HG02642 (cell line): ENCODE results near the gene PSMB11.

Source experiments
- ATAC-seq: cut with Tn5 transposase; IDR thresholded peaks from one replicate; pipeline ENCODE4 v1.9.1; 2021; ENCODE audit warnings: mild to moderate bottlenecking; ENCODE audit not compliant: unreplicated experiment, poor library complexity

The PSMB11 gene

DNA sequence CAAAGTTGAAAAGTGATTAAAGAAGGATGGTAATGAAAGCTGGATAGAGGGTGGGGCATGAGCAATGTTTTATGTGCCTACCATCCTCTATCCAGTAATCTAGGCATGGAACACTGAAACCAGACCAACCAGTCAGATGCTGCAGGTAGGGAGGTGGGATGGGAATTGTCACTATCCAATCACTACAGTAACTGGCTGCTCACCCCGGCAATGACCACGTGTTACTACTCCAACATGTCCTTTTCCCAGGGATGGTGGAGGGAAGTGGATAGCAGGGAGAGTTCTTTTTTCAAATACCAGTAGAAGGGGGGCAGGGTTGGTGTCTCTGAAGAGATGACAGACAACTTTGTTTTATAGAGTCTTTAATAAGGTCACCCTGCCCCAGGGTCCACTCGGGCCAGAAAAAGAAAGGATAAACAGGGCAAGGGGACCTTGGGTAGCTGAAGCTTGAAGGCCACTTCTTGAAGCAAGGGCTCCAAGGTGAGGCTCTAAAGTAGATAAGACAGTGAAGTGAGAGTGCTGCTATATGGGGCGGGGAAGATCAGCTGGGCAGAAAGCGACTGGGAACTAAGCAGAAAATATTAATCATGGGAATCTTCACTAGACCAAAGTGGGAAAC, 30.0 kb downstream of the PSMB11 start:
- ATAC-seq: no peak

DNA sequence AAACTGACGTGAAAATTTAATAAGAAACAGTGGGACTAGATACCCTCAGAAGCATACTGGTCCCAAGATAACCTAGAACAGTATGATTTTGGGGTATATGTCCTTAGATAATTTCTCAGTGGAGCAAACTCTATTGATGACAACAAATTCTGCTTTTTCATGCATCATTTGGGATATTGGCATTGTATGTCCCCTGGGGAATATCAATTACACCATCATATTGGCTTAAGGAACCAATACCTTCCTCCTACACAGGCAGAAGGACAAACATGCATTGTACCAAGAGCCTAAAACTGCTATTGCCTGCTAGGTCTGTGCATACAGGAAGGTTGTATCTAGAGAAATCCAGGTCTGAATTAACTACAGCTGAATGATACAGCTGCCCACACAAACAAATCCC, 32.9 kb downstream of the PSMB11 start:
- ATAC-seq: no peak

DNA sequence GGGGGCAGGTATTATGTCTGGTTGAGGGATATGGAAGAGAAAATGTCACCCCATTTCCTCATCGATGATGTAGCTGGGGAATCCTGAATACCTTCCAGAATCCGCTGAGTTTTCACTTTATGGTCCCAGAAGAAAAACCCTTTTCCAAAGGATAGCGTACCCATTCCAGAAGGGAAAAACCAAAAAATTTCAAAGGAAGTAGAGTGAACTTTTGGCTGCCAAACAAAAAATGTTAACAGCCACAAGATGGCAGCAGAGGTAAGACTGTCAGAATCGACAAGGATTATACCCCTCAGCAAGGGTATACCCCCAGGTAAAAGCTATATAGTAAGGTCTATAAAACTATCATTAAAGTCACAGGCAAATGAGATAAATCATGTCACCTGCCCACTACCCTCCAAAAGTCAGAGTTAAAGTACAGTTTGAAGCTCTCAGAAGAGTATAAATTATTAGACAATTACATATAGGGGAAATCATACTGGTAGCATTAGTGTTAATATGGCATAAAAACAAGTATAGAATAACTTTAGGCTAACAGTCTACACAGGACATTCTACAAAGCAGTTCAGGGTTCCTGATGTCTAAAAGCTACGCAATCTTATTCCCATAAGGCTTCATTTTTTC, 34.9 kb downstream of the PSMB11 start:
- no peak for ATAC-seq

DNA sequence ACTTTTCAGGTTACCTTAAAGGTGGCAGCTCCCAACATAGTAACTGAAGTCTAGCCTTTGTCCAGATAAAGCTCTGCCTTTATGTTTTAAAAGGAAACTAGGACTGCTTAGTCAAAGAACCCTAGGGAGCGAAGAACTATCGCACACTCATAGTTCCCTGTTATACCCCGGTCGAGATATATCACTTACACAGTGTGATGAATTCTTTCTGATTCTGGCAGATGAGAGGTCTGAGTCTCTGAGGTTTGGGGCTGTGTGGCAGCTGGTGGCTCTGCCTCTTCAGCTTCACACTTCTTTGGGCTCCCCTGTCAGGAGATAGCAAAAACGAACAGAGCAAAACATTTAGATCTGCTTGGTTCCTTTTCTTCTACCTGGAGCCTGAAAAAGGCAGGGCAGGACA, 36.0 kb downstream of the PSMB11 start:
- ATAC-seq: no peak

DNA sequence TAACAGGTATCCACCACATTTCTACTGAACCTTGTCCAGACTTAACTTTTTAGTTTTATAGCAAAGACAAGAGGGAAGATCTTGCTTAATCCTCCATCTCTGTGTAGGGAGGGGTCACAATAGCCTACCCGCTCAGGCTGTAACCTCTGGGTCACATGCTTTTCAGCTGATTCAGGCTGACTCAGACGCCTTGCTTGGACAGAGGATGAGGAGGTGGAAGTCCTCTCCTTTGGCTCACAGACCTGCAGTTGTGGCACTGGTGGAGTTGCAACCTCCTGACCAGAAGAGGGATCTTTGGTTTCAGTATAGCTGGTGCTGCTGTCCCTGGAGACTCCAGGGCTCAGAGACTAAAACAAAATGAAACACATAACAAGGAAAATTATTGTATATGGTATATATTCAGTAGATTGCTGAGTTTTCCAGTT, 36.7 kb downstream of the PSMB11 start:
- ATAC-seq: no peak

DNA sequence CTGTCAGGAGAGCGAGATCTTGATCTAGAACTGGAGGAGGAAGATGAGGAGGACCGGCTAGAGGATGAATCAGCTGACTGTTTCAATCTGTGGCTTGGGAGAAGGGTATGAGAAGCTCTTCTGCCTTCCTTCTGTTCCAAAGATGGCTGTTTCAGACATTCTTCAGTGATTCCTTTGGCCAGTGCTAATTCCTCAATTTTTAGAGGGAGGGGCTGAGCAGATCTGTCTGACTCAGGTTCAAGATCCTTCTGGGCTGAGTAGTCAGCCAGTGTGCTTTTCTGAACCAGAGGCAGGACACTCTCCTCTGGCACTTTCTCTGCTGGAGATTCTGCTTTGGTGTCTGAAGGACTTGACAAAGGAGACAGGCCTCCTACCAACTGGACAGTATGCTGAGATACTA, 37.7 kb downstream of the PSMB11 start:
- no peak for ATAC-seq

DNA sequence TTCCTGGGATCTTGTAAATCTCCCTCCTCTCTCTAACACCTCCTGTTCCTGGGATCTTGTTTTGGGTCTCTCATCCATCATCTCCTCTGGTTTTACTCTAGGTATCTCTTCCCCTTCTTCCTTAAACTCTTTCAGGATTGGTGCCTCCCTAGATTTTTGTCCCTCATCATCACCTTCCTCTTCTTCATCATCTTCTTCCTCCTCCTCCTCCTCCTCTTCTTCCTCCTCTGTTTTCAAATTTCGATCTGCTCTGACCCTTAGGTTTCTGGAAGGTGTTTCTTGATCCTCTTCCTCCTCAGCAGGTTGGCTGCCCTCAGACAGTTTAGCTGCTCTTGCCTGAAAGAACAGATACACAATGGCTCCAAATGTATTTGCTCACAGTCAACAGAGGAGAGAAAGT, 38.5 kb downstream of the PSMB11 start:
- no peak for ATAC-seq

DNA sequence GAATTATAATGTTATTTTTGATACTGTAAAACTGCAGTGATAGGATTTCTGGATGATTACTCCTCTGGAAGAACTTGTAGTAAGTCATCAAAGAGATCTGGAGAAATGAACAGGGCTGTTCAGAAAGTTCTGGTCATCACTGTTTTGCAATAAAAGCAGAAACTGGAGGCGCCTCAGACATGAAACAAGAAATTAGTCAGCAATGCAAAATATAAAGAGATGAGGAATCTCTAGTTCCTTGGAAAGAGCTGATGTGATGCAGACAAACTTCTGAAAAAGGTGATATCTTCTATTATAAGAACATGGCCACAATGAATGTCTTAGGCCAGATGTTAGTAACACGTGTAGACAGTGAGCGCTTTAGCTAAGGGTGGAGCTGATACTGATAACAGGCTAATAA, 43.4 kb downstream of the PSMB11 start:
- no peak for ATAC-seq

DNA sequence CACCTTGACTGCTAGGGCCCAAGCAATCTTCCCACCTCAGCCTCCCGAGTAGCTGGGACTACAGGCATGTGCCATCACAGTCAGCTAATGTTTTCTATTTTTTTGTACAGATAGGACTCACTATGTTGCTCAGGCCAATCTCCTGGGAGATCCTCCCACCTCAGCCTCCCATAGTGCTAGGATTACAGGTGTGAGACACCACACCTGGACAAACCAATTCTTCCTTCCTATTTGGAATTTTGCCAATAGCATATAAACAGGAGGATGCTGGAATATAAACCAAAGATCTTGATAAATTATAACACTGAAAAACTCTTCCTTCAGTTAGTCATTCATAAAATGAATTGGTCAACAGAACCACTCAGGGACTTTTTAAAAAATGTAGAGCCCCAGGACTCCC, 44.6 kb downstream of the PSMB11 start:
- no peak for ATAC-seq

DNA sequence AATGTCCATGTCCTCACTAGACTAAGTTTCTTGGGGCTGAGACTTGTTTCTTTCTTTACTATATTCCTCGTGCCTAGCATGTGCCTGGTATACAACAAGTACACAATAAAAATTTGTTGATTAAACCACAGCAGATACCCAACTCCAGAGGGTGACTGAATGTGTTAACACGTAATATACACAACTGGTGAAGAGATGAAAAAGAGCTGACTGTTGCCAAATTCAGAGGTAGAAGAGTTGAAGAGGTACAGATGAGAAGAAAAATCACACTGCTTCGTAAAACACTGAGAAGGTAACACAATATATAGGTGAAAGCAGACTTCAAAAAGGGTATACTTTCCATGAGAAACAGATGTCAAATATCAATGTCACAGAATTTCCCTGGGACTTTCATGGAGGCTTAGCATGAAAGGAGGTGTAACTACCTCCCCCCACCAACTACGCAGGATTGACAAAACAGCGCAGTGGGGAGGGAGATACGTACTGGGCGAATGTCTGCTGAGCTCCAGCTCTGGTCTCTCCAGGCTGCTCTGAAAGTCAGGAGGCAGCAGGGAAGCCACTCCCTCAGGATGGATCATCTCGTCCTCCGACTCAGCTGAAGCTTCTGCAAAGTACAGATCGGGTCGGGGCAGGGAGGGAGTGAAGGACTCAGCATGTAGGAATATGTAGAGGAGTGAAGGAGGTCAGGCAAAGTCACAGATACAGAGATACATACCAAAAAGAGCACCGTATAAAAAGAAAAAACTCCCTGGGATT, 47.7 kb downstream of the PSMB11 start:
- ATAC-seq: no peak

DNA sequence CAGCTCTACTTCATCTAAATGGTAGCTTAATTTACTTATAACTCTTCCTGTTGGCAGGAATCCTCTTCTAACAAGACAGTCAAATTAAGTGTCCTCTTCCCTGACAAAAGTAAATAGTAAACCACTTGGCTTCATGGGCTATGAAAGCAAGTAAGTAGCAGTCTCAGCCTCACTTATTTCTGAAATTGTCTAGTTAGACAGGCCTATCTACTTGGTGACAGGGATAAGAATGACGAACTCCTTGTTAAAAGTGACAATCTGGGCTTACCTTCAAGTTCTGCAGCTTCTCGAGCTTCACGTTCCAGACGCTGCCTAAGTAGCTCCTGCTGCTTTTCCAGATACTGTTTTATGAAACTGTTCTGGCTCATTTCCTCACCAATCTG, 48.2 kb downstream of the PSMB11 start:
- ATAC-seq: no peak

DNA sequence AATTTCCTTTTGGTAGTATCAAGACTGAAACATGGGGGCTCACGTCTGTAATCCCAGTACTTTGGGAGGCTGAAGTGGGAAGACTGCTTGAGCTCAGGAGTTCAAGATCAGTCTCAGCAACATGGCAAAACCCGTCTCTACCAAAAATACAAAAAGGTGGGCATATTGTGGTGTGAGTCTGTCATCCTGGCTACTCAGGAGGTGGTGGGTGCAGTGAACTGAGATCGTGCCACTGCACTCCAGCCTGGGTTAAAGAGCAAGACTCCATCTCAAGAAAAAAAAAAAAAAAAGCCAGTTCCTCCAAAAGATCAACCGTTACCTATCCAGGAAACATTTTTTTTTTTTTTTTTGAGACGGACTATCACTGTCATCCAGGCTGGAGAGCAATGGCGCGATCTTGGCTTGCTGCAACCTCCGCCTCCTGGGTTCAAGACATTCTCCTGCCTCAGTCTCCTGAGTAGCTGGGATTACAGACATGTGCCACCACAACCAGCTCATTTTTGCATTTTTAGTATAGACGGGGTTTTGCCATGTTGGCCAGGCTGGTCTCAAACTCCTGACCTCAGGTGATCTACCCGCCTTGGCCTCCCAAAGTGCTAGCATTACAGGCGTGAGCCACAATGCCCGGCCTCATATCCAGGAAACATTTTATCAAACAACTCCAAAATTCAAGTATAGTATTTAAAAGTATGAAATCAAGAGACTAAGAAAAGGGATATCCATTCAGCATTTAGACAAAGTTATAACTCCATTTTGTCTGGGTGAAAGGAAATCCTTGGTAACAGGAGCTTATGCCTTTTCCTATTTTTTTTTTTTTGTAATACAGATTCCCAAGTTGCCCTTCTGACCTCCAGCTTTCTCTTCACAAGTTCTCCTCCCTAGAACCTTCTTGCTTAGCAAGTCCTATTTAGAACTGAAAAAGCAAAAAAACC, 49.5 kb downstream of the PSMB11 start:
- ATAC-seq: no peak

DNA sequence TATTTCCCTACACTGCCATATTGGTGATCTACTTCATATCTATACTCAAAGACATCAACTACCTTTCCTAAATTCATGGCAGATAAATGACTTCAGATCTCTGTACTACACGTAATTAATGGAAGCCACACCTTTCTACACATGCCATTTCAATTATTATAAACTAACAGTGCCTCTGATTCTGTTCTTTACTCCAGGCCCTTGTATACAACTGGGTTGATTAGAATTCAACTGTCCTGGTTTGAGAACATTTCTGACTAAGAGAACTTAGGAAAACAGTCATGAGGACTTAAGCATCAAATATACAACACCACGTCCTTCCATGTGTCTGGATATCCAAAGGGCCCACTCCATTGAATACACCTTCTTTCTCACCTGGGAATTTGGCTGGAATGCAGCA, 51.1 kb downstream of the PSMB11 start:
- ATAC-seq: no peak

DNA sequence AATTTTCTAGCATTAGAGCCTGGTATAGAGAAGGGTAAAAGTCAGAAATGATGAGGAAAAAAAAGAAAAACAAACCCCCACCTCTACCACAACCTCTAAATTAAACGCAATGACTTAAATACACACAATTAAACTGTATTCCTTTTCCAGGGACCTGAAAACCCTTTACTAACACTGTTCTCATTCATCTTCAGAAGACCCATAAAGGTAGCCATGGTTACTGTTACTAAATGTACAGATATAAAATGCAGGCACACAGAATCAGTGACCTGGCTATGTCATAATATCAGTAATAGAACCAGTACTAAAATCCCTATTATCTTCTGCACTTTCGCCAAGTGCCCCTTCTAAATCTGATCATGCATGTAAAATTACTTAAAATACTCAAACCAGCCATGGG, 51.5 kb downstream of the PSMB11 start:
- no peak for ATAC-seq
